Immature natural killer cell (primary cell): Measurements from ENCODE around the gene KIF25. TPM values are rescaled to one million over a fixed set of nuclear protein-coding genes. Genes with fewer than 3 reads are reported as not detected.

Source experiments
- DNase-seq, 3 donors: peaks; one replicate each; pipeline ENCODE4 v3.0.0; 2022; ENCODE audit warnings: mixed read lengths in 1 of 3
- H3K27ac Mint-ChIP-seq, 6 donors: one replicate each; pipeline ENCODE4 v1.8.0; 2020; ENCODE audit warnings: mixed read lengths in 6 of 6, mild to moderate bottlenecking in 5 of 6, inconsistent platforms in 4 of 6, moderate library complexity in 3 of 6
- H3K27me3 Mint-ChIP-seq, 3 donors: one replicate each; pipeline ENCODE4 v1.8.0; 2020 to 2021; ENCODE audit warnings: low read depth in 3 of 3, mild to moderate bottlenecking in 3 of 3, mixed read lengths in 3 of 3, moderate library complexity in 3 of 3, inconsistent platforms in 1 of 3
- H3K36me3 Mint-ChIP-seq, 3 donors: one replicate each; pipeline ENCODE4 v1.8.0; 2020; ENCODE audit warnings: mixed read lengths in 3 of 3, inconsistent platforms in 2 of 3, mild to moderate bottlenecking in 2 of 3
- H3K4me1 Mint-ChIP-seq, 2 donors: one replicate each; pipeline ENCODE4 v1.8.0; 2020; ENCODE audit warnings: inconsistent platforms in 2 of 2, mild to moderate bottlenecking in 2 of 2, mixed read lengths in 2 of 2, moderate library complexity in 1 of 2
- H3K4me3 Mint-ChIP-seq, 5 donors: one replicate each; pipeline ENCODE4 v1.8.0; 2020; ENCODE audit warnings: mild to moderate bottlenecking in 5 of 5, mixed read lengths in 5 of 5, inconsistent platforms in 3 of 5, moderate library complexity in 3 of 5
- H3K9me3 Mint-ChIP-seq, 6 donors: one replicate each; pipeline ENCODE4 v1.8.0; 2020; ENCODE audit warnings: mild to moderate bottlenecking in 6 of 6, mixed read lengths in 6 of 6, inconsistent platforms in 4 of 6, moderate library complexity in 3 of 6
- polyA plus RNA-seq, 3 donors: library from polyadenylated mRNA; unstranded; fragments of 300-500 nt; fragmentation: Illumina TruSeq; gene quantifications; one replicate each; pipeline ENCODE4 v1.2.3, GENCODE V29; 2021

The KIF25 gene
- polyA plus RNA-seq, 3 donors from 2014 or later = not detected

GRCh38 chr6:168043848-168044415 is 46.5 kb downstream of the KIF25 start:
- no peak for DNase-seq
- H3K4me1 Mint-ChIP-seq = no peaks in the 10 kb centered on the region
- no peak overlapping the region for H3K4me3 Mint-ChIP-seq
- H3K9me3 Mint-ChIP-seq = peaks cover 6 to 18% (median 12%) of the 10 kb centered on the region in 6 donors
- H3K27ac Mint-ChIP-seq = no peak overlapping the region
- peaks cover 0 to 5% (median 0%) of the 10 kb centered on the region in 3 donors for H3K27me3 Mint-ChIP-seq
- no peaks in the 10 kb centered on the region for H3K36me3 Mint-ChIP-seq

GRCh38 chr6:168044521-168045130 is 47.2 kb downstream of the KIF25 start:
- Mint-ChIP-seq H3K36me3 (no peaks in the 10 kb centered on the region), H3K27me3 (peaks cover 0 to 5% (median 0%) of the 10 kb centered on the region in 3 donors), H3K9me3 (peaks cover 3 to 15% (median 8%) of the 10 kb centered on the region in 6 donors), H3K4me1 (no peaks in the 10 kb centered on the region), H3K4me3 (no peak overlapping the region), H3K27ac (no peak overlapping the region)
- no peak for DNase-seq

GRCh38 chr6:168045141-168045691 is 47.7 kb downstream of the KIF25 start:
- no peak for DNase-seq
- no peak overlapping the region for H3K4me3 Mint-ChIP-seq
- H3K27me3 Mint-ChIP-seq = peaks cover 0 to 4% (median 0%) of the 10 kb centered on the region in 3 donors
- H3K9me3 Mint-ChIP-seq = peaks cover 0 to 9% (median 3%) of the 10 kb centered on the region in 6 donors
- no peaks in the 10 kb centered on the region for H3K4me1 Mint-ChIP-seq
- H3K36me3 Mint-ChIP-seq = no peaks in the 10 kb centered on the region
- H3K27ac Mint-ChIP-seq = no peak overlapping the region

- DNase-seq = no peak
- no peaks in the 10 kb centered on the region for H3K4me1 Mint-ChIP-seq
- H3K27me3 Mint-ChIP-seq = peaks cover 0 to 4% (median 0%) of the 10 kb centered on the region in 3 donors
- H3K27ac Mint-ChIP-seq = no peak overlapping the region
- no peak overlapping the region for H3K4me3 Mint-ChIP-seq
- peaks cover 0 to 5% (median 0%) of the 10 kb centered on the region in 6 donors for H3K9me3 Mint-ChIP-seq
- H3K36me3 Mint-ChIP-seq = no peaks in the 10 kb centered on the region
These were observed 48.5 kb downstream of the KIF25 start for GRCh38 chr6:168045706-168046620.

GRCh38 chr6:168046696-168047095 is 49.2 kb downstream of the KIF25 start:
- Mint-ChIP-seq H3K4me3 (no peak overlapping the region), H3K27ac (no peak overlapping the region), H3K27me3 (peaks cover 0 to 4% (median 0%) of the 10 kb centered on the region in 3 donors), H3K4me1 (no peaks in the 10 kb centered on the region), H3K36me3 (no peaks in the 10 kb centered on the region), H3K9me3 (peaks cover 0 to 3% (median 0%) of the 10 kb centered on the region in 6 donors)
- DNase-seq = no peak

- no peaks in the 10 kb centered on the region for H3K9me3 Mint-ChIP-seq
- H3K4me3 Mint-ChIP-seq = no peak overlapping the region
- no peaks in the 10 kb centered on the region for H3K4me1 Mint-ChIP-seq
- DNase-seq = no peak
- H3K36me3 Mint-ChIP-seq = no peaks in the 10 kb centered on the region
- no peak overlapping the region for H3K27ac Mint-ChIP-seq
- H3K27me3 Mint-ChIP-seq = peaks cover 0 to 4% (median 0%) of the 10 kb centered on the region in 3 donors
These were observed 50.6 kb downstream of the KIF25 start for GRCh38 chr6:168047841-168048723.

GRCh38 chr6:168048724-168049025 is 51.2 kb downstream of the KIF25 start:
- Mint-ChIP-seq H3K4me3 (no peak overlapping the region), H3K27me3 (peaks cover 0 to 4% (median 0%) of the 10 kb centered on the region in 3 donors), H3K27ac (no peak overlapping the region), H3K4me1 (no peaks in the 10 kb centered on the region), H3K9me3 (no peaks in the 10 kb centered on the region), H3K36me3 (no peaks in the 10 kb centered on the region)
- no peak for DNase-seq

- Mint-ChIP-seq H3K4me1 (no peaks in the 10 kb centered on the region), H3K27ac (no peak overlapping the region), H3K4me3 (no peak overlapping the region), H3K27me3 (peaks cover 0 to 4% (median 0%) of the 10 kb centered on the region in 3 donors), H3K36me3 (no peaks in the 10 kb centered on the region), H3K9me3 (no peaks in the 10 kb centered on the region)
- DNase-seq = no peak
These were observed 51.8 kb downstream of the KIF25 start for GRCh38 chr6:168049277-168049676.

GRCh38 chr6:168049706-168050224 is 52.3 kb downstream of the KIF25 start:
- Mint-ChIP-seq H3K36me3 (no peaks in the 10 kb centered on the region), H3K27me3 (peaks cover 0 to 4% (median 0%) of the 10 kb centered on the region in 3 donors), H3K27ac (no peak overlapping the region), H3K4me1 (no peaks in the 10 kb centered on the region), H3K4me3 (no peak overlapping the region), H3K9me3 (no peaks in the 10 kb centered on the region)
- no peak for DNase-seq

- H3K4me3 Mint-ChIP-seq = no peak overlapping the region
- no peak overlapping the region for H3K27ac Mint-ChIP-seq
- H3K9me3 Mint-ChIP-seq = no peaks in the 10 kb centered on the region
- peaks cover 0 to 7% (median 0%) of the 10 kb centered on the region in 3 donors for H3K27me3 Mint-ChIP-seq
- no peaks in the 10 kb centered on the region for H3K4me1 Mint-ChIP-seq
- H3K36me3 Mint-ChIP-seq = no peaks in the 10 kb centered on the region
- DNase-seq = no peak
These were observed 52.9 kb downstream of the KIF25 start for GRCh38 chr6:168050225-168050880.

- Mint-ChIP-seq H3K4me3 (no peak overlapping the region), H3K27ac (no peak overlapping the region), H3K9me3 (no peaks in the 10 kb centered on the region), H3K36me3 (no peaks in the 10 kb centered on the region), H3K4me1 (no peaks in the 10 kb centered on the region), H3K27me3 (peaks cover 0 to 8% (median 0%) of the 10 kb centered on the region in 3 donors)
- no peak for DNase-seq
These were observed 53.6 kb downstream of the KIF25 start for GRCh38 chr6:168050881-168051586.

GRCh38 chr6:168051648-168052047 is 54.2 kb downstream of the KIF25 start:
- Mint-ChIP-seq H3K36me3 (no peaks in the 10 kb centered on the region), H3K4me3 (no peak overlapping the region), H3K4me1 (no peaks in the 10 kb centered on the region), H3K9me3 (no peaks in the 10 kb centered on the region), H3K27ac (no peak overlapping the region), H3K27me3 (peaks cover 0 to 8% (median 0%) of the 10 kb centered on the region in 3 donors)
- DNase-seq = no peak
